Heart left ventricle (tissue), 16 donors: ENCODE measurements around the gene MEGF9. TPM values are rescaled to one million over a fixed set of nuclear protein-coding genes. Genes with fewer than 3 reads are reported as not detected.
A peak's percentile ranks its signal among the peaks of the same experiment; 100 is the strongest.

Source experiments
- ATAC-seq, 4 donors: fragments of 200-7000 bp; cut with Tn5 transposase; one replicate each; pipeline ENCODE4 v1.9.1; 2020 to 2022; ENCODE audit warnings: moderate library complexity in 4 of 4, mild to moderate bottlenecking in 3 of 4, moderate number of reproducible peaks in 1 of 4
- DNase-seq, 5 donors: peaks; one replicate each; pipeline ENCODE4 v3.0.0-alpha.2; 2020
- H3K27ac ChIP-seq, 12 donors: fragments of 200-600 bp; sonication (generic) in 4 of 12; one replicate each; pipeline versions ENCODE4 v1.5.0 to v1.8.0; 2016 to 2022; ENCODE audit warnings: mild to moderate bottlenecking in 2 of 12
- H3K27me3 ChIP-seq, 9 donors: fragments of 200-600 bp; sonication (generic) in 2 of 9; one replicate each; pipeline versions ENCODE4 v1.5.1 to v1.8.0; 2016 to 2022; ENCODE audit warnings: mild to moderate bottlenecking in 3 of 9
- H3K36me3 ChIP-seq, 9 donors: fragments of 200-600 bp; sonication (generic) in 2 of 9; one replicate each; pipeline versions ENCODE4 v1.5.0 to v1.8.0; 2018 to 2022; ENCODE audit warnings: mild to moderate bottlenecking in 2 of 9
- H3K4me1 ChIP-seq, 12 donors: fragments of 200-600 bp; sonication (generic) in 4 of 12; one replicate each; pipeline versions ENCODE4 v1.5.0 to v1.8.0; 2016 to 2022; ENCODE audit warnings: mild to moderate bottlenecking in 3 of 12
- H3K4me3 ChIP-seq, 12 donors: fragments of 200-600 bp; sonication (generic) in 4 of 12; one replicate each; pipeline versions ENCODE4 v1.5.0 to v1.8.0; 2017 to 2022; ENCODE audit warnings: mild to moderate bottlenecking in 9 of 12, moderate library complexity in 4 of 12
- H3K9me3 ChIP-seq, 12 donors: fragments of 200-600 bp; sonication (generic) in 4 of 12; one replicate each; pipeline versions ENCODE4 v1.5.0 to v1.8.0; 2016 to 2022; ENCODE audit warnings: mild to moderate bottlenecking in 1 of 12
- CTCF ChIP-seq, 12 donors: fragments of 200-600 bp; sonication (generic) in 4 of 12; IDR thresholded peaks; one replicate each; pipeline versions ENCODE4 v1.5.0 to v1.8.0; 2018 to 2022; ENCODE audit warnings: antibody characterized with exemption in 12 of 12, mild to moderate bottlenecking in 5 of 12
- POLR2A ChIP-seq, 2 donors: fragments of 450-650 bp; IDR thresholded peaks; one replicate each; pipeline ENCODE4 v1.6.1; 2017; ENCODE audit warnings: antibody characterized with exemption in 2 of 2, mild to moderate bottlenecking in 2 of 2, moderate library complexity in 2 of 2
- WGBS, 4 donors: extraction: QIAGEN DNeasy Blood & Tissue Kit in 2 of 4; methylation state at CpG; one replicate each; pipeline versions ENCODE4 v1.1.5 to v1.1.7; 2013 to 2018; 5-methylcytosine and 5-hydroxymethylcytosine counted together
- intact Hi-C, 10 donors: fragments of 100-400 bp; cut with DNase I; formaldehyde crosslinking; loops; one replicate each; pipeline versions ENCODE4 v1.11.1 to v1.14.2; 2022
- polyA plus RNA-seq, 2 donors: library from polyadenylated mRNA; stranded (reverse); fragments of 200-250 nt; gene quantifications; one replicate each; pipeline ENCODE4 v1.2.3, GENCODE V29; 2013
- total RNA-seq, 9 donors: library from RNA; depleted of rRNA in 2 of 9; stranded (reverse); fragments of >200 nt in 2 of 9; fragmentation: NEBNext Ultra II Directional in 3 of 9; extraction: Animal tissue kit (Norgen Biotek cat#: 25700) in 3 of 9; gene quantifications; one replicate each; pipeline versions ENCODE4 v1.1.0 to v1.2.4, GENCODE V29; 2016 to 2023
- donor health status: ischemic (EF 13 %, LVEDD 7.1; RV severe dilation, severe dysfunction).
- donor health status: healthy with polysubstance abuse.
- donor health status: DM: no; HTN: yes; CAD: no.
- donor health status: DM: no; HTN: no; CAD: no.
- donor health status: ischemic (EF 25% LVEDD 6.9; RV normal size, moderate dysfunction).
- donor health status: ischemic (EF 25% LVEDD 5.7; RV mildly dilated, moderate dysfunction).
- donor health status: healthy.
- donor health status: DM: yes; HTN: yes; CAD: no.
- donor health status: ischemic (EF 35%, LVEDD 5.7; RV mildly dilated, moderate dysfunction).
- donor health status: nonischemic (EF 11% LVEDD 7.7; RV severe dilation, severe dysfunction).
- donor health status: DM: yes; HTN: yes; CAD: no.
- donor health status: PGD.
- donor health status: ischemic (EF 29% LVEDD 5.4; RV normal size, mild dysfunction).
- donor health status: nonischemic (EF 23%, LVEDD 6.1; RV moderate dilation, normal function).

Gene MEGF9
- total and polyA plus RNA-seq, 11 donors: 2.2 to 46.0 (median 12.8) TPM

GRCh38 chr9:120741701-120742100 is 27.4 kb upstream of the MEGF9 start:
- DNase-seq: no peak
- no peak for ATAC-seq
- TF ChIP-seq POLR2A (IDR thresholded peaks at IDR 0.05) (no peak), CTCF (IDR thresholded peaks at IDR 0.05) (no peak)
- Histone ChIP-seq H3K9me3 (no peaks in the 10 kb centered on the region), H3K4me3 (no peak overlapping the region), H3K4me1 (peaks cover 0 to 16% (median 0%) of the 10 kb centered on the region in 12 donors), H3K36me3 (no peaks in the 10 kb centered on the region), H3K27ac (no peak overlapping the region), H3K27me3 (no peaks in the 10 kb centered on the region)
- WGBS, 4 donors: 90 to 100% (median 94%) methylated on average over 1 of the region's 1 CpG
- intact Hi-C loops: no loop called here

GRCh38 chr9:120741191-120741590 is 26.9 kb upstream of the MEGF9 start:
- TF ChIP-seq CTCF (IDR thresholded peaks at IDR 0.05): no peak
- TF ChIP-seq POLR2A (IDR thresholded peaks at IDR 0.05): no peak
- ATAC-seq: no peak
- Histone ChIP-seq H3K27ac (no peak overlapping the region), H3K27me3 (no peaks in the 10 kb centered on the region), H3K9me3 (no peaks in the 10 kb centered on the region), H3K36me3 (no peaks in the 10 kb centered on the region), H3K4me3 (no peak overlapping the region), H3K4me1 (peaks cover 0 to 21% (median 0%) of the 10 kb centered on the region in 12 donors)
- 80 to 92% (median 84%) methylated on average over 1 of the region's 1 CpG for WGBS, 4 donors
- DNase-seq: no peak
- intact Hi-C loops: no loop called here

GRCh38 chr9:120740132-120740531 is 25.9 kb upstream of the MEGF9 start:
- no peaks in the 10 kb centered on the region for H3K27me3 ChIP-seq
- no peak overlapping the region for H3K27ac ChIP-seq
- H3K9me3 ChIP-seq: no peaks in the 10 kb centered on the region
- ATAC-seq: no peak
- no peak overlapping the region for H3K4me3 ChIP-seq
- TF ChIP-seq CTCF (IDR thresholded peaks at IDR 0.05) (no peak), POLR2A (IDR thresholded peaks at IDR 0.05) (no peak)
- H3K4me1 ChIP-seq: peaks cover 0 to 29% (median 0%) of the 10 kb centered on the region in 12 donors
- H3K36me3 ChIP-seq: no peaks in the 10 kb centered on the region
- intact Hi-C loops: no loop called here
- DNase-seq: no peak

GRCh38 chr9:120737416-120738165 is 23.3 kb upstream of the MEGF9 start:
- TF ChIP-seq POLR2A (IDR thresholded peaks at IDR 0.05): no peak
- no peaks in the 10 kb centered on the region for H3K27me3 ChIP-seq
- ATAC-seq: no peak
- H3K9me3 ChIP-seq: no peaks in the 10 kb centered on the region
- H3K4me1 ChIP-seq: peaks cover 0 to 53% (median 0%) of the 10 kb centered on the region in 12 donors
- intact Hi-C loops: no loop called here
- H3K27ac ChIP-seq: peak overlapping the region in 1 of 12 donors; percentile 79
- DNase-seq: no peak
- H3K4me3 ChIP-seq: no peak overlapping the region
- H3K36me3 ChIP-seq: no peaks in the 10 kb centered on the region
- WGBS, 4 donors: 90 to 95% (median 93%) methylated on average over 5 of the region's 5 CpGs

GRCh38 chr9:120736881-120737280 is 22.6 kb upstream of the MEGF9 start:
- WGBS, 4 donors: 89 to 100% (median 94%) methylated on average over 2 of the region's 2 CpGs
- H3K27ac ChIP-seq: peak overlapping the region in 1 of 12 donors; percentile 79

More at GRCh38 chr9:120736881-120737280, 22.6 kb upstream of the MEGF9 start:
- TF ChIP-seq CTCF (IDR thresholded peaks at IDR 0.05): no peak
- TF ChIP-seq POLR2A (IDR thresholded peaks at IDR 0.05): no peak
- intact Hi-C loops: no loop called here
- ATAC-seq: no peak
- Histone ChIP-seq H3K36me3 (no peaks in the 10 kb centered on the region), H3K27me3 (no peaks in the 10 kb centered on the region), H3K4me3 (no peak overlapping the region), H3K9me3 (no peaks in the 10 kb centered on the region), H3K4me1 (peaks cover 0 to 54% (median under 1%) of the 10 kb centered on the region in 12 donors)
- DNase-seq: no peak
